HCT116 (cell line): ENCODE results near the gene NUBPL. TPM values are rescaled to one million over a fixed set of nuclear protein-coding genes. Genes with fewer than 3 reads are reported as not detected.

Experiments
- ATAC-seq: fragments of 200-7000 bp; cut with Tn5 transposase; 2 replicates; pipeline ENCODE4 v1.9.1; 2020; ENCODE audit warnings: mild to moderate bottlenecking, moderate library complexity
- BruUV-seq: library from RNA; stranded (reverse); fragments of 400-500 nt; replicated peaks from 2 replicates; lab custom pipeline; 2021; lab: Mats Ljungman, UMichigan
- CTCF ChIA-PET: fragments of 300-600 bp; sonication (Branson Sonifier 250); formaldehyde crosslinking; loops from one replicate; lab custom pipeline; 2021; ENCODE audit warnings: antibody characterized with exemption; lab: Charles Lee
- POLR2A ChIA-PET: fragments of 300-600, 350-600 bp; sonication (Branson Sonifier 250); formaldehyde crosslinking; loops from one replicate; lab custom pipeline; 2021; ENCODE audit warnings: antibody characterized with exemption; lab: Charles Lee
- RAD21 ChIA-PET, 2 experiments: fragments of 300-600 bp; sonication (Branson Sonifier 250); formaldehyde crosslinking; loops; one replicate each; lab custom pipeline; 2023; ENCODE audit warnings: low total read pairs in 2 of 2; ENCODE audit not compliant: uncharacterized antibody in 2 of 2, unreplicated experiment in 2 of 2, low non-redundant PET in 1 of 2; lab: Charles Lee
- DNase-seq: peaks from one replicate; pipeline ENCODE4 v3.0.0-alpha.2; 2010; ENCODE audit warnings: low read depth, low spot score
- H2AFZ ChIP-seq: fragments of 200-600 bp; shearing (Covaris generic), sonication (generic); 2 replicates; pipeline ENCODE4 v1.6.1; 2017; ENCODE audit warnings: low read depth, mixed run types, mixed read lengths, antibody characterized with exemption, low read length; ENCODE audit not compliant: poor library complexity, severe bottlenecking
- H3K27ac ChIP-seq: 2 replicates; pipeline ENCODE4 v1.5.1; 2012; ENCODE audit warnings: low read depth, low read length
- H3K27me3 ChIP-seq: fragments of 200-600 bp; sonication (generic); 2 replicates; pipeline ENCODE4 v1.6.1; 2016; ENCODE audit warnings: mixed run types, low read length, mixed read lengths; ENCODE audit not compliant: insufficient read depth
- H3K36me3 ChIP-seq, 2 experiments: fragments of 200-500 bp in 1 of 2; fragments of 200-600 bp in 1 of 2; sonication (Bioruptor generic) in 1 of 2; sonication (generic) in 1 of 2; 2 replicates each; pipeline versions ENCODE4 v1.5.1 to v1.6.1; 2014 to 2016; ENCODE audit warnings: low read length in 2 of 2, inconsistent platforms in 1 of 2, mixed read lengths in 1 of 2, mixed run types in 1 of 2; ENCODE audit not compliant: insufficient read depth in 2 of 2, control insufficient read depth in 1 of 2
- H3K4me1 ChIP-seq, 2 experiments: fragments of 200-600 bp in 1 of 2; sonication (generic) in 1 of 2; 2 replicates each; pipeline versions ENCODE4 v1.5.1 to v1.6.1; 2012 to 2017; ENCODE audit warnings: low read length in 2 of 2, inconsistent platforms in 1 of 2, mild to moderate bottlenecking in 1 of 2, mixed read lengths in 1 of 2, mixed run types in 1 of 2, moderate library complexity in 1 of 2; ENCODE audit not compliant: insufficient read depth in 2 of 2, control insufficient read depth in 1 of 2
- H3K4me2 ChIP-seq: fragments of 200-600 bp; sonication (generic); 2 replicates; pipeline ENCODE4 v1.6.1; 2017; ENCODE audit warnings: mixed run types, low read length, mixed read lengths
- H3K4me3 ChIP-seq, 2 experiments: fragments of 200-600 bp in 1 of 2; sonication (generic) in 1 of 2; replicated peaks in 1 of 2; 2 replicates each; pipeline ENCODE4 v1.5.1; 2011 to 2016; ENCODE audit warnings: low read length in 2 of 2, control low read depth in 1 of 2, low read depth in 1 of 2, mild to moderate bottlenecking in 1 of 2, mixed read lengths in 1 of 2, mixed run types in 1 of 2
- H3K79me2 ChIP-seq: fragments of 200-600 bp; sonication (generic); 2 replicates; pipeline ENCODE4 v1.6.1; 2017; ENCODE audit warnings: mild to moderate bottlenecking, mixed run types, low read length, moderate library complexity, mixed read lengths; ENCODE audit not compliant: insufficient read depth
- H3K9ac ChIP-seq: fragments of 200-600 bp; sonication (generic); 2 replicates; pipeline ENCODE4 v1.6.1; 2016; ENCODE audit warnings: low read length, mixed read lengths
- H3K9me2 ChIP-seq: fragments of 200-600 bp; sonication (generic), shearing (Covaris generic); 2 replicates; pipeline ENCODE4 v1.6.1; 2017; ENCODE audit warnings: mixed run types, mild to moderate bottlenecking, moderate library complexity; ENCODE audit not compliant: insufficient read depth
- H3K9me3 ChIP-seq, 2 experiments: fragments of 200-500 bp in 1 of 2; fragments of 200-600 bp in 1 of 2; sonication (Bioruptor generic) in 1 of 2; sonication (generic) in 1 of 2; 2 replicates each; pipeline ENCODE4 v1.6.1; 2014 to 2017; ENCODE audit warnings: low read length in 2 of 2, mixed read lengths in 2 of 2, inconsistent platforms in 1 of 2, low read depth in 1 of 2, mild to moderate bottlenecking in 1 of 2, mixed run types in 1 of 2, moderate library complexity in 1 of 2; ENCODE audit not compliant: control insufficient read depth in 1 of 2, insufficient read depth in 1 of 2
- H4K20me1 ChIP-seq: fragments of 200-600 bp; sonication (generic), shearing (Covaris generic); 2 replicates; pipeline ENCODE4 v1.6.1; 2017; ENCODE audit warnings: mixed run types, mild to moderate bottlenecking, moderate library complexity; ENCODE audit not compliant: insufficient read depth
- ATF3 ChIP-seq: IDR thresholded peaks from 2 replicates; pipeline ENCODE4 v1.6.1; 2012
- CEBPB ChIP-seq: IDR thresholded peaks from 2 replicates; pipeline ENCODE4 v1.6.1; 2012; ENCODE audit warnings: low read depth
- CTCF ChIP-seq, 3 experiments: fragments of 200-600 bp in 1 of 3; sonication (generic) in 1 of 3; IDR thresholded peaks in 2 of 3; conservative IDR thresholded peaks in 1 of 3; 2 replicates each; pipeline ENCODE4 v1.5.1; 2012 to 2017; ENCODE audit warnings: low read depth in 2 of 3, low read length in 2 of 3, antibody characterized with exemption in 1 of 3, borderline replicate concordance in 1 of 3, control low read depth in 1 of 3, mild to moderate bottlenecking in 1 of 3, mixed read lengths in 1 of 3, mixed run types in 1 of 3, moderate library complexity in 1 of 3; ENCODE audit not compliant: insufficient read depth in 1 of 3
- EZH2 ChIP-seq: fragments of 200-600 bp; sonication (generic); IDR thresholded peaks from 2 replicates; pipeline ENCODE4 v1.6.1; 2017; ENCODE audit warnings: antibody characterized with exemption, mixed run types
- FOSL1 ChIP-seq: IDR thresholded peaks from 2 replicates; pipeline ENCODE4 v1.6.1; 2012; ENCODE audit warnings: low read depth
- POLR2A ChIP-seq: IDR thresholded peaks from 2 replicates; pipeline ENCODE4 v1.7.0; 2011; ENCODE audit warnings: borderline replicate concordance; ENCODE audit not compliant: insufficient read depth, insufficient read length; ENCODE audit errors: extremely low read depth
- POLR2AphosphoS5 ChIP-seq: IDR thresholded peaks from 2 replicates; pipeline ENCODE4 v1.6.1; 2011; ENCODE audit warnings: mild to moderate bottlenecking, low read depth, low read length, moderate library complexity
- RAD21 ChIP-seq: IDR thresholded peaks from 2 replicates; pipeline ENCODE4 v1.6.1; 2012; ENCODE audit warnings: low read depth, mild to moderate bottlenecking
- REST ChIP-seq: IDR thresholded peaks from 2 replicates; pipeline ENCODE4 v1.6.1; 2012; ENCODE audit warnings: low read depth
- SIN3A ChIP-seq: IDR thresholded peaks from 2 replicates; pipeline ENCODE4 v1.6.1; 2012; ENCODE audit warnings: low read depth
- SP1 ChIP-seq: IDR thresholded peaks from 2 replicates; pipeline ENCODE4 v1.6.1; 2012; ENCODE audit warnings: low read depth
- SRF ChIP-seq: IDR thresholded peaks from 2 replicates; pipeline ENCODE4 v1.6.1; 2012; ENCODE audit warnings: low read depth
- TCF7L2 ChIP-seq: IDR thresholded peaks from 2 replicates; pipeline ENCODE4 v1.7.0; 2011; ENCODE audit warnings: borderline replicate concordance, inconsistent platforms; ENCODE audit not compliant: insufficient read depth, insufficient read length; ENCODE audit errors: extremely low read depth
- ZBTB33 ChIP-seq: IDR thresholded peaks from 2 replicates; pipeline ENCODE4 v1.6.1; 2011; ENCODE audit warnings: mild to moderate bottlenecking, low read length, moderate library complexity; ENCODE audit not compliant: insufficient replicate concordance; ENCODE audit errors: extremely low read depth
- ZFX ChIP-seq: fragments of 450-650 bp; IDR thresholded peaks from 2 replicates; pipeline ENCODE4 v1.6.1; 2017
- ZNF274 ChIP-seq: fragments of 200-500 bp; sonication (Bioruptor generic); IDR thresholded peaks from 2 replicates; pipeline ENCODE4 v1.6.1; 2014; ENCODE audit warnings: mild to moderate bottlenecking, low read depth, low read length, inconsistent platforms
- intact Hi-C: fragments of 100-400 bp; cut with micrococcal nuclease; formaldehyde crosslinking; loops from 2 replicates; pipeline ENCODE4 v1.10.0; 2022
- total RNA-seq: library from RNA; stranded (reverse); gene quantifications from one replicate; pipeline ENCODE4 v1.2.1, GENCODE V29; 2021; ENCODE audit not compliant: unreplicated experiment

NUBPL gene
- total RNA-seq, 1 experiment from 2014 or later: 11.3 TPM

- no peak for ATAC-seq
- CTCF ChIA-PET: no interaction called here
Measured at GRCh38 chr14:31605702-31606101, 44.5 kb downstream of the NUBPL start.

More at GRCh38 chr14:31605702-31606101, 44.5 kb downstream of the NUBPL start:
- H4K20me1 ChIP-seq: no peaks in the 10 kb centered on the region
- H3K4me2 ChIP-seq: no peak overlapping the region
- H3K36me3 ChIP-seq: no peaks in the 10 kb centered on the region
- intact Hi-C loops: no loop called here
- DNase-seq: no peak
- no peak overlapping the region for H3K4me3 ChIP-seq
- BruUV-seq: no TSS peak
- no peak overlapping the region for H2AFZ ChIP-seq
- no peaks in the 10 kb centered on the region for H3K27me3 ChIP-seq
- H3K9ac ChIP-seq: no peak overlapping the region
- no peak for TF ChIP-seq ATF3
- TF ChIP-seq ZBTB33: no peak
- no peak for TF ChIP-seq POLR2A
- TF ChIP-seq FOSL1: no peak
- no peak for TF ChIP-seq ZFX
- no peak for TF ChIP-seq REST
- TF ChIP-seq RAD21: no peak
- TF ChIP-seq POLR2AphosphoS5: no peak
- no peak for TF ChIP-seq CEBPB
- no peak for TF ChIP-seq SP1
- TF ChIP-seq SIN3A: no peak
- TF ChIP-seq SRF: no peak
- no peak for TF ChIP-seq CTCF (IDR thresholded peaks at IDR 0.05 in 2 of 3, conservative IDR thresholded peaks at IDR 0.05 in 1 of 3; ENCODE audit: borderline replicate concordance in 1 of 3, insufficient read depth in 1 of 3, low read depth in 2 of 3, low read length in 2 of 3)
- no peak for TF ChIP-seq EZH2
- no peak for TF ChIP-seq TCF7L2
- TF ChIP-seq ZNF274: no peak
- POLR2A ChIA-PET: no interaction called here
- no peak overlapping the region for H3K27ac ChIP-seq
- no peaks in the 10 kb centered on the region for H3K79me2 ChIP-seq
- no peaks in the 10 kb centered on the region for H3K9me2 ChIP-seq
- RAD21 ChIA-PET: no interaction called here
- no peaks in the 10 kb centered on the region for H3K4me1 ChIP-seq
- no peaks in the 10 kb centered on the region for H3K9me3 ChIP-seq
